Head of caudate nucleus (tissue), 42 donors: ENCODE measurements around the gene TMEM179.
A peak's percentile ranks its signal among the peaks of the same experiment; 100 is the strongest.

Source experiments
- DNase-seq, 42 donors: peaks; one replicate each; pipeline versions ENCODE4 v3.0.0 to v3.0.0-alpha.2; 2020 to 2021; ENCODE audit warnings: mixed read lengths in 7 of 42
- intact Hi-C: fragments of 100-400 bp; cut with DNase I; formaldehyde crosslinking; loops from one replicate; pipeline ENCODE4 v1.15.0; 2022

The TMEM179 gene

GRCh38 chr14:104553166-104554087 is 51.1 kb downstream of the TMEM179 start:
- intact Hi-C loops, result no loop called here
- DNase-seq, result peak in 5 of 42 donors; percentile 1 to 6 (median 2)

GRCh38 chr14:104552738-104553125 is 51.8 kb downstream of the TMEM179 start:
- DNase-seq, result peak in 6 of 42 donors; percentile 1 to 12 (median 5)
- intact Hi-C loops, result no loop called here

- intact Hi-C loops, result no loop called here
- DNase-seq, result peak in 16 of 42 donors; percentile 1 to 34 (median 6)
Observed at GRCh38 chr14:104551851-104552737, 52.5 kb downstream of the TMEM179 start.

- intact Hi-C loops, result no loop called here
- DNase-seq, result peak in 30 of 42 donors; percentile 2 to 70 (median 36)
Observed at GRCh38 chr14:104550861-104551728, 53.5 kb downstream of the TMEM179 start.

GRCh38 chr14:104550340-104550860 is 54.2 kb downstream of the TMEM179 start:
- intact Hi-C loops, result no loop called here
- DNase-seq, result peak in 5 of 42 donors; percentile 1 to 37 (median 18)

GRCh38 chr14:104549536-104550339 is 54.8 kb downstream of the TMEM179 start:
- intact Hi-C loops, result no loop called here
- DNase-seq, result peak in 9 of 42 donors; percentile 1 to 21 (median 2)

GRCh38 chr14:104548802-104549535 is 55.6 kb downstream of the TMEM179 start:
- intact Hi-C loops, result no loop called here
- peak in 7 of 42 donors; percentile 0 to 22 (median 8) for DNase-seq

- intact Hi-C loops, result no loop called here
- DNase-seq, result peak in 8 of 42 donors; percentile 0 to 29 (median 6)
Observed at GRCh38 chr14:104547998-104548700, 56.4 kb downstream of the TMEM179 start.

GRCh38 chr14:104547310-104547997 is 57.1 kb downstream of the TMEM179 start:
- intact Hi-C loops, result no loop called here
- DNase-seq, result peak in 9 of 42 donors; percentile 2 to 32 (median 7)

GRCh38 chr14:104546591-104547309 is 57.8 kb downstream of the TMEM179 start:
- intact Hi-C loops, result no loop called here
- peak in 11 of 42 donors; percentile 2 to 33 (median 6) for DNase-seq

GRCh38 chr14:104545942-104546501 is 58.5 kb downstream of the TMEM179 start:
- DNase-seq, result peak in 6 of 42 donors; percentile 1 to 43 (median 11)
- intact Hi-C loops, result no loop called here

GRCh38 chr14:104545151-104545941 is 59.2 kb downstream of the TMEM179 start:
- intact Hi-C loops, result no loop called here
- DNase-seq, result peak; percentile 41 to 92 (median 80)

- intact Hi-C loops, result no loop called here
- peak in 4 of 42 donors; percentile 2 to 16 (median 6) for DNase-seq
Observed at GRCh38 chr14:104544362-104544961, 60.1 kb downstream of the TMEM179 start.
